GM11168 (cell line): Measurements from ENCODE around the gene MAPKAP1.

Experiments
- in situ Hi-C: fragments of 300-500 bp; cut with MboI; formaldehyde crosslinking; loops from one replicate; pipeline ENCODE4 v1.12.0; 2022; ENCODE audit warnings: low sequenced_read_pairs; ENCODE audit not compliant: unreplicated experiment

MAPKAP1 gene

DNA sequence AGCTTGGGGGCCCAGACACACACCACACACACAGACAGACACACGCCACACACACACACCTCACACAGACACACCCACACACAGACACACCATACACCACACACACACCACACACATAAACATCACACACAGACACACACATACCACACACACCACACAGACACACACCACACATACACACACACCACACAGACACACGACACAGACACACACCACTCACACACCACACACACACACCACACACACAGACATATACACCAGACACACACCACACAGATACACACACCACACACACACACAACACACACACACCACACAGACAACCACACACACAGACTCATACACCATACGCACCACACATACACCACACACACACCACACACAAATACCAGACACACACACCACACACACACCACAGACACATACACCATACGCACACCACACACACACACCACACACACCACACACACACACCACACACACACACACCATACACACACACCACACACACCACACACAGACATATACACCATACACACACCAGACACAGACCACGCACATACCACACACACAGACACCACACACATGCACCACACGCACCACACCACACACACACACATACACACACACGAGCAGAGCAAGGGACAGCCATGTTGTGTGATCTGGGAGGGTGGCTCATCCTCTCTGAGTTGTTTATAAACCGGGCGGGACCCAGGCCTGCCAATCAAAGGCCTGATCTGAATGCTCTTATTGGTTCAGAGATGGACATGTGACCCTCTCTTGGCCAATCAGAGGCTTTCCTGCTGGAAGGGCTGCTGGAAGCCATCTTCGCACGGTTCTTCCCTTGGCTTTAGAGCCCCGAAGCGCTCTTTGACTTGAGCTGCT is 297.1 kb downstream of the MAPKAP1 start:
- in situ Hi-C loops, result loop anchor here (10.0 to 25.0 kb wide), 2 partner anchors 825 to 1077 kb away; no protein-coding TSS in a partner anchor

DNA sequence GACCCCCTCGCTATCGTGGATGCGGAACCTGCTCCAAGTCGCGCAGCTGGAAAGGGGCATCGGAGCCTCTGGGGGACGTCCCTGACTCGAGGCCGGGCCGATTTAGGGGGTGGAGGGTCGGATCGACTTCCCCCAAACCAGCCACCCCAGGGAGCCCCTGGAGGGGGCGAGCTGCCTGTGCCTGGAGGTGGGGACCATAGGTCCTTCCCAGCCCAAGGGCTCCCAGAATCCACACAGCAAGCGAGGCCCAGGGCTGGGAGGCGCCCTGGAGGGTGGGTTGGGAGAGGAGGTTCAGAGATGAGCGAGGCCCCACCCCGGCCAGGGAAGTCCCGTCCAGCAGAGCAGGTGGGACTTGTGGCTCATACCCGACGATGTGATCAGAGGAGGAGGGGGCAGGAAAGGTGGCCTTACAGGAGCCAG is 297.8 kb downstream of the MAPKAP1 start:
- in situ Hi-C loops, result loop anchor here (10.0 to 25.0 kb wide), 2 partner anchors 826 to 1078 kb away; no protein-coding TSS in a partner anchor

DNA sequence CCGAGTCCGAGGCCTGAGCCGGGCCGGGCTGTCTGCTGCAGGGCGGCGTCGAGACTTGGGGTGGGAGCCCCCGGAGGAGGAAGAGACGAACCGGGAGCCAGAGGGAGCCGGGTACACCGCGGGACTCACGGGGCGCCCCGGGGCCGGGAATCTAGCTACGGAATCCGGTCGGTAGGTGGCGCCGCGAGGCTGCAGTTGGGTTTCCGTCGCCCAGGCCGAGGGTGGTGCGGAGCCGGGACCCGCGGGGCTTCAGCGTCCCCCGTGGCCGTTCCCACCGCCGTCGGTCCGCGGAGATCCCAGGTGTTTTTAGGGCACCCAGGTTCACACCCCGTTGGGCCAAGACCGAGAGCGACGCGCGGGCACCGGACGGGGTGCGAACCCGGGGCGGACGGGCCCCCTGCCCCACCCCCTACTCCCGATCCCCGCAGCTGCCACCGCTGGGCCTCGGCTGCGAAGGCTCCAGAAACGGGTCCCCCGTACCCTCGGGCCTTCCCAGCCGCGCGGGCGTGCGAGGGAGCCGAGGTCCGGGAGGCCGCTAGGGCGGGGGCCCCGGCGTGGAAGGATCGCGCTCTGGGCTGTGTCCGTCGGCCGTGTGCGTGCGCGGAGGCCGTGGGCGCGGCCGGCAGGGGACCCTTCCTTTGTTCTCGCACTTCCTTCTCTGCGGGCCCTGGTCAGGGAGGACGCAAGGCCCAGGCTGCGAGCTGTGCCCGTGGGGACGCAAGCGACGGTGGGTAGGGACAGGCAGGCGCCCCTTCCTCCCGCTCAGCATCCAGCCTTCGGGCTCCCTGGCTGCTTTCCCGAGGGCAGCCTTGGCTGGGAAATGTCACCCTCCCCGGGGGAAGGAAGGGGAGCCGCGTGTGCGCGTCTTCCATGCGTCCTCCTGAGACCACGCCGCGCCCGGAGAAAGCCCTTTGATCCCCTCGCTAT is 298.8 kb downstream of the MAPKAP1 start:
- in situ Hi-C loops, result loop anchor here (10.0 to 25.0 kb wide), 2 partner anchors 827 to 1079 kb away; no protein-coding TSS in a partner anchor

DNA sequence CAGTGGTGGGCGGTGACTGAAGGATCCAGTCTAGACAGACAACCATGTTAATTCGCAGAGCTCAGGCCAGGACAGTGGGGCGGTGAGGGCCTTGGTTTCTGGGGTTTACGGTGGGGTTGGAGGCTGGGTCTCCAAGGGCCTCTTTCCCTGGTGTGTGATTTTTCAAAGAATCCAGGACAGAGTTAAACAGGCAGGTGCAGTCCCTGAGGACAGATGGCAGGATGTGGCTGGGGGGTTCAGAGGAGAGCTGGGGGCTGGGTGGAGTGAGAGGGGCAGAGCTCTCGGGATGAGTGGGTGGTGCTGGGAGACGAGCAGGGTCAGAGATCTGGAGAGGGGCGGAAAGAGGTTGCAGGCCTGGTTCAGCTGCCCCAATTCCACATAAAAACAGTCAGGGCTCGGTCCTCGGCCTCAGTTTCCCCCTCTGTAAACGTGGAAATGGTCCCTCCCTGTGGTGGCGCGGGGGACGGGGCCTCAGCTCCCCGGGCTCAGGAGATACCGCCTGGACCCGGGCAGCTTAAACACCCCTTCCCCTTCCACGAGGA is 299.5 kb downstream of the MAPKAP1 start:
- in situ Hi-C loops, result loop anchor here (10.0 to 25.0 kb wide), 2 partner anchors 827 to 1080 kb away; no protein-coding TSS in a partner anchor

DNA sequence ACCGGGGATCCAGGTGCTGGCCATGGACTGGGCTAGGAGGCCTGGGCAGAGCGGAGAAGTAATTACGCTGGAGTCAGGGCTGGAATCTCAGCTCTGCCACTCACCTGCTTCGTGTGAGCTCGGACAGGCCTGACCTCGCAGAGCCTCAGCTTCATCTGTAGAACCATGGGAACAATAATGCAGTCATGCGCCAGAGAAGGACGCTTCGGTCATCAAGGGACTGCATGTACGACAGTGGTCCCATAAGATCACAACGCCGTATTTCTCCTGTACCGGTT is 300.3 kb downstream of the MAPKAP1 start:
- in situ Hi-C loops, result loop anchor here (10.0 to 25.0 kb wide), 2 partner anchors 828 to 1081 kb away; no protein-coding TSS in a partner anchor

DNA sequence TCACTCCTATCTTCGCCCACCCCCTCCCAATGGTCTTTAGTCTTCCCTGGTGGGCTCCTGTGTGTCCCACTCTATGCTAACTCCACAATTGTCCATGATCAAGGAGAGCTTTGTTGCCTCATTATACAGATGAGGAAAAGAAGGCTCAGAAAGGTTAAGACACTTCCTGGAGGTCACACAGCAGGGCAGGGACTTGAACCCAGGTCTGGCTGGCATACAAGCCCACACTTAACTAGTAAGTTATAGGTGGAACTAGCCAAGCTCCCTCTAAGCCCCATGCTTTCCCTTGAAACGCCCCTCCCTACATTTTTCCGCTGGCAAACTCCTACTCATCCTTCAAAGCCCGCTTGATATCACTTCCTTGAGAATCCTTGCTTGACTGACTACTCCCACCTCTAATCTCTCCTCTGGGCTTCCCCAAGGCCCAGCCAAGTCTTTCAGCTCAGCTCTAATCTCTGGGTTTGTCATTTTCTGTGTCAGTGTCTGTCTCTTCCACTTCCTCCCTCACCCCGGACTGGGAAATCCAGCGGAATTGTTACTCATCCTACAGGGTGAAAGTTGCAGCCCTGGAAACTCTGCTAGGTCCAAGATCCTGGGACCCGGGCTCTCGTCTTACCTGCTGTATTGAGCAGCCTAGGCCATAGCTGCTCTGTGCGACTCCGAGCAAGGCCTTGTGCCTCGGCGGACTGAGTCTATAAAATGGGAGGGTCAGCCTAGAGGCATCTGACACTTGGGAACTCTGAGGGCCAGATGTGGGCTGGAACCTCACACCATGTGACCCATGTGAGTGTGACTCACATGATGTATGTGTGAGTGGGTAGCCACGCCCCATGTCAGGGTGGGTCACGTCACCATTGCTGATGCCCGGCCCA is 300.8 kb downstream of the MAPKAP1 start:
- in situ Hi-C loops, result loop anchor here (10.0 to 25.0 kb wide), 2 partner anchors 829 to 1081 kb away; no protein-coding TSS in a partner anchor

DNA sequence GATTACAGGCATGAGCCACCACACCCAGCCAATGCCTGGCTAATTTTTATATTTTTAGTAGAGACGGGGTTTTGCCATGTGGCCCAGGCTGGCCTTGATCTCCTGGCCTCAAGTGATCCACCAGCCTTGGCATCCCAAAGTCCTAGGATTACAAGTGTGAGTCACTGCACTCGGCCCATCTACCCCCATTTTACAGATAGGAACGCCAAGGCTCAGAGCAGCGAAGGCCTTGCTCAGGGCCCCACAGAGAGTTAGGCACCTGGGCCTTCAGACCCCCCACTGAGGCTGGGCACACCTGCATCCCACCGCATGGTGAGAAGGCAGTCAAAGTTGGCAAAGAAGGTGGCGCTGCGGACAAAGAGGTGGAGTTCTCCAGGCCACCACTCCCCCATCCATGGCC is 302.3 kb downstream of the MAPKAP1 start:
- in situ Hi-C loops, result loop anchor here (10.0 to 25.0 kb wide), 2 partner anchors 830 to 1083 kb away; no protein-coding TSS in a partner anchor

DNA sequence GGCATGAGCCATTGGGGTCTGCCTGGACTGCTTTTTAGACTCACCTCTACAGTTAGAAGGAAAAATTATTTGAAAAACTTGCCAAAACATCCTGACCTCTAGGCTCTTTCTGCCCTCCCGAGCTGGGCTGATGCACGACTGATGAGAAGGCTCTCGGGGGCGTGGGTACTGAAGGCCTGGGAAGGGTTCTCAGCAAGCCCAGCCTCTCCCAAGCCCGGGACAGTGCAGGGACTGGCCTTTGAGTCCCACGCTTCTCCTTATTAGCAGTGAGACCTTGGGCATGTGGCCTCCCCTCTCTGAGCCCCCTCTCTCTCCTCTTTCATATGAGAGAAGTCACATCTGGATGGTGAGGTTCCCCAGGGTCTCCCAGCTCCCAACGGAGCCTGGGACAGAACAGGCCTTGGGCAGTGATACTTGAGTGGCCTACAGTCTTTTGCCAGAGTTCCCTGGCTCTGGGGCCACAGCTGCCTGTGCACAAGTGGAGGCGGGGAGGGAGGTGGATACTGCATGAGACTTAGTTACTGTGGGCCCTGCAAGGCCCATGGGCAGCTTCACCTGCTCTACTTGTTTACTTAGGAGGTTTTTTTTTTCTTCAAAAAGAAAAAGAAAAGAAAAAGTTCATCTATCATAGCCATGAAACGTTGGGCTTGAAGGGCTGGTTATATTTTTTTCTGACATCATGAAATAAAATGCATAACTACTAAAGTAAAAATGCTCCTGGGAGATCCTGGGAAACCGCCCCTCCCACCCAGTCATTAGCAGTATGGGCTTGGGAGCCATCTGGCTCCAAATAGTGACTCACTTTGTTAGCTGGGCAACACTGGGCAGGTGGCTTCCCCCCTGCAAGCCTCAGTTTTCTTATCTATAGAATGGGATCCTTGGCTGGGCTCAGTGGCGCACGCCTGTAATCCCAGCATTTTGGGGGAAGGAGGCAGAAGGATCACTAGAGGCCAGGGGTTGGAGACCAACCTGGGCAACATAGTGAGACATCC is 306.0 kb downstream of the MAPKAP1 start:
- in situ Hi-C loops, result loop anchor here (10.0 to 25.0 kb wide), 2 partner anchors 834 to 1086 kb away; no protein-coding TSS in a partner anchor

DNA sequence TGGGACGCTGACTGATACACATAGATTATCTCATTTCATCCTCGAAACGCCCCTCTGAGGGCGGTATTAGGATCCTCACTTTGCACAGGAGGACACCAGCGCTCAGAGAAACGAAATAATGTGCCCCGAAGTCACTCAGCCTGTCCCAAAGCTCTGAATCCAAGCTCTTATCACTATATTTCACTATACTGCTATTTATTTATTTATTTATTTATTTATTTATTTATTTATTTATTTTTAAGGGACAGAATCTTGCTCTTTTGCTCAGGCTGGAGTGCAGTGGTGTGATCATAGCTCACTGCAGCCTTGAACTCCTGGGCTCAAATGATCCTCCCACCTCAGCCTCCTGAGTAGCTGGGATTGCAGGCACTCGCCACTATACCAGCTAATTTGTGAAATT is 306.8 kb downstream of the MAPKAP1 start:
- in situ Hi-C loops, result loop anchor here (10.0 to 25.0 kb wide), 2 partner anchors 835 to 1087 kb away; no protein-coding TSS in a partner anchor

DNA sequence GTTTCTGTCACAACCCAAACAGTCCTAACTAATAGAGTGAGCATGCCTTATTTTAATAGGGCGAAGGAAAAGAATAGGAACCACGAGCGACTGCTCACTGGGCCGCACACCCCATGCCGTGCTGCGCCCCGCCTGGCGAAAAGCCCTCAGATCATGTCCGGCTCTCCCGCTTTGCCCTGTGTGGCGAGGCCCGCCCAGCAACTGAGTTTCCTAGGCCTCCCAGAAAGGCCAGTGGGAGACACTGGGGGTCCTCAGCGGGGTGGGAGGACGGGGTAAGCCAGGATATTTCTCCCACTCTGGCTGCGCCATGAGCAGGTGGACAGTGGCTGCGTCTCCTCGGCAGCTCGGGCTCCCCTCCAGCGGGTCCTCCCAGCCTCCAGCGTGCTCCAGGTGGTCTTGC is 307.3 kb downstream of the MAPKAP1 start:
- in situ Hi-C loops, result loop anchor here (10.0 to 25.0 kb wide), 2 partner anchors 835 to 1088 kb away; no protein-coding TSS in a partner anchor

DNA sequence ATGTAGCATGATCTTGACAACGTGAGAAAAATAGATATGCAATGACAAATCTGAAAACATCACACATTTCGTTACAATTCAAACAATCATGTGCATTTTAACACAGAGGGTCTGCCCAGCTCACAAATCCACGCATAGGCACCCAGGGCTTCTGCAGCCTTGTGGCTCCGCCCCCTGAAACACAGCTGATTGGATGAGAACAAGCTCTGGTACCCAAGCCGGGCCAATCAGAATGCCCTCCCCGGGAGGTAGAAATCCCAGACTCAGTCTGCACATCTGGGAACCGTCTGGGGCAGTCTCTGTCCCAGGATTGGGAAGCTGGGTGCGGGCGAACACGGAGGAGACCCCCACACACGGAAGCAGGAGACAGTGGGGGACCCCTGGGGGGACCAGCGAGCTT is 307.8 kb downstream of the MAPKAP1 start:
- in situ Hi-C loops, result no loop called here

DNA sequence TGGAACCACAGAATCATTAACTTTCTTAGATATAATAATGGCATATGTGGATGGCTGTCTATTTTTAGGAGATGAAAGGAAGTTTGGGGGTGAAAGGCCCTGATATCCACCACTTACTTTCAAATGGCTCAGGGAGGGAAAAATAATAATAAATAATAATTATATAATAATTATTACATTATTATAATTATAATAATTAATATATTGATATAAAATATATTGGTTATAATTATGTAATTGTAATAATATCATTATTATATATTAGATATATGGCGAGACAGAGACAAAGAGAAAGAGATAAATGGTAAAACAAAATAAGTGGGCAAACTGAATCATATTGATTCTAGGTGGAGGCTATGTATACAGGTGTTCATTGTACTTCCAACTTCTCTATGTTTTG is 308.8 kb downstream of the MAPKAP1 start:
- in situ Hi-C loops, result no loop called here

DNA sequence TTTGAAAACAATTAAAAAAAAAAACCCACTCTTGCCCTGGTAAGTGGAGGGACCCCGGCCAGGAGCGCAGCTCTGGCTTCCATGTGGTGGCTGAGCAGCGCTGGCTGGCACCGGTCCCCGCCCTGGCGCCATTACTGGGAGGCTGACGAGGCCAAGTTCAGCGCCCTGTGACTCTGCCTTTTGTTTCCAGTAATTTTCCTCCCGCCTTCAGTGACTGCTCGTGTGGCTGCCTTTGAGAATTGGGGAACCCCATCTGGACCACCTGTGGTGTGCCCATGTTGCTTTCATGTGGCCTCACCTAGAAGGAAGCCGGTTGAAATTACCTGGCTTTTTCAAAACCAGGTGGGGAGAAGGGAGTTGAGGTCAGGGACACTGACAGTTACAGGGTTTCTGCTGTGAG is 309.3 kb downstream of the MAPKAP1 start:
- in situ Hi-C loops, result no loop called here

DNA sequence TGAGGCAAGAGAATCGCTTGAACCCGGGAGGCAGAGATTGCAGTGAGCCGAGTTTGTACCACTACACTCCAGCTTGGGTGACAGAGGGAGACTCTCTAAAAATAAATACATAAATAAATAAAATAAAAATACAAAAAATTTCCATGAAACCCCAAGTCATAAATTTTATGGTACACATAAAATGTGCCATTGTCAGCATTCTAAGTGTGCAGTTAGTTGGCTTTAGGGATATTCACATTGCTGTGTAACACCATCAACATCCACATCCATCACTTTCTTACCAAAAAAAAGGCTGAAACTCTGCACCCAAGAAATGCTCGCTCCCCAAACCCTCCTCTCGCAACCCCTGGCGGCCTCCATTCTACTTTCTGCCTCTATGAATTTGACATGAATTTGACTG is 310.2 kb downstream of the MAPKAP1 start:
- in situ Hi-C loops, result no loop called here

DNA sequence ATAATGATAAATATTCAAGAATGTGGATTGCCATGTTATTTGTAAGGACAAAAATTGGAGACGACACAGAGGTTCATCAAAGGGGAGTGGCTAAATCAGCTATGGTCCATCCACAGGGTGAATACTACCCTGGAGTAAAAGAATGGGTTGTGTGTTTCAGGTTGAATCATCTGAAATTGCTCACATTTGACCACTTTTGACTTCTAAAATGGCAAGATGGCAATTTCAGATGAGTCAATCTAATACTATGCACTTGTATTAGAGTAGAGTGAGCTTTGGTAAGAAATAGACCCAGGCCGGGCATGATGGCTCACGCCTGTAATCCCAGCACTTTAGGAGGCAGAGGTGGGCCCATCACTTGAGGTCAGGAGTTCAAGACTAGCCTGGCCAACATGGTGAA is 313.6 kb downstream of the MAPKAP1 start:
- in situ Hi-C loops, result no loop called here

DNA sequence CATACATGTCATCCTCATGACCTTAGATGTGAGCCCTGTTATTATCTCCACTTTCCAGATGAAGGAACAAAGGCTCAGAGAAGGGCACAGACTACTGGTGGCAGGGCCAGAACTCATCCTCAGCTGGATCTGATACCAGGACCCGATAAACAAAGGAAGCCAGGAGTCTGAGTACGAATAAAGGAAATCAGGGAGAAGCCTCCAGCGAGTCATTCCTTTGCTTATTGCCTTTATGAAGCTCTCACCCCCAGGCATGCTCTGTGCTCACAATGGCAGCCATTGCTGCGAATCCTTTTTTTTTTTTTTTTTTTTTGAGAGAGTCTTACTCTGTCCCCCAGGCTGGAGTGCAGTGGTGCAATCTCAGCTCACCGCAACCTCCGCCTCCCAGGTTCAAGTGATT is 315.3 kb downstream of the MAPKAP1 start:
- in situ Hi-C loops, result no loop called here

DNA sequence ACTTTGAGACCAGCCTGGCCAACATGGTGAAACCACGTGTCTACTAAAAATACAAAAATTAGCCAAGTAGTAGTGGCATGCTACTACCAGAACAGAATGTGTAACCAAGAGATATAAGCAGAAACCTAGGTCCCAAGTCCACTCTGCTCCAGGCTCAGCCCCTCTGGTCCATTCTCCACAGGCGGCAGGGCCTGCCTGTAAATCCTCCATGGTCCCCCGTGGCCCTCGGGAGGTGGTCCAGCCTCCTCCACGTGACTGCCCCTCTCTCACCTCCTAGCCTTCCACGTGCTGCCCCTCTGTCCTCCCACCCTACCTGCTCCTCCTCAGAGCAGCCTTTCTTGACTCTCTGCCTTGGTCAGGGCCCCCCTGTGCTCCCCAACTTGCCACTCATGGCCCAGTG is 318.0 kb downstream of the MAPKAP1 start:
- in situ Hi-C loops, result no loop called here

DNA sequence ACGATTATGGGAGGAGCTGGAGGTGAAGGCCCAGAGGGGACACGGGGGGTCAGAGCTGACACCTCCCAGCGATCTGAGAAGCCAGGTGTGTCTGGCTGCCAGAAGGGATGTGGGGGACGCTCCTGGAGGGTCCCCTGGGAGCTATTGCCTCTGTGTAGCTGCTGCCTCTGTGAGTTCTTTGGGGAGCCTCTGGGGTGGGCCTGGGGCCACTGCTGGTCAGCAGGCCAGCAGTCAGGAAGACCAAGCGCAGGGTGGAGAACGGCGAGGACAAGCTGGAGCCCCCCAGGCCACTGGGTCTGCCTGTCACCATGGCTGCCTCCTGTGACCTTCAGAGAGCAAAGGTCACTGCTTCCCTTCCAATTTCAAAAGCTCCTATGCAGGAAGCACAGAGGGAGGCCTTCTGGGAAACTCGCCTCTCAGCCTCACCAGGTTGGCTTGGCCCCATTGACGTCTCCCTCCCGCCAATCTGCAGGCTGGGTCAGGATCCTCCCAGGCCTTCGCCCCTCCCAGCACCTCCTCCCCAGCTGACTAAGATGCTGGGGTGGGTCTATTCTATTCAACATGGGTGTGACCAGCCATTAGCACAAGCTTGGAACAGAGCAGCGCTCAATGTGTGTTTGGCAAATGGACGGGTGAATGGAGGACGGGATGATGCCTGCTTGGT is 319.0 kb downstream of the MAPKAP1 start:
- in situ Hi-C loops, result no loop called here
